ENCODE data around the gene COQ8B.
"Not testable (repeated sequence)": the region's sequence is repeated elsewhere in the genome, so short reads cannot be mapped to it uniquely, and the experiment has no call there.

COQ8B gene

DNA sequence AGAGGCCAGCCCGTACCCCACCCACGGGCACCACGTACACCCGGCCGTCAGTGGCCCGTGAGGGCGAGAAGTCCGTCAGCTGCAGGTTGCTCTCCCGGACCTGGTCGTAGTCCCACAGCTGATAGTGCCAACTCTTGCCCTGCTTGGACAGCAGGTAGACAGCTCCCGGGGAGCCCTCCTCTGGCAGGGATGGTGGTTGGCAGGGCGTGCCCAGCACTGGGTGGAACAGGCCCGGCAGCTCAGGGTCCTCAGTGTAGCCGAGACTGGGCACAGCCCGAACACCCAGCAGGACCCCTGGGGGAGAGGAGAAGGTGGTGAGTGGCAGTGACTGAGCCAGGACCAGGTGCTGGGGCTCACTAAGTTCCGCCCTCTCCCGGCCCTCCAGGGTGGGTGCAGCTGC, 25.8 kb upstream of the COQ8B start:
- no peak for DNase-seq (ENCODE audit: low read depth in 2 of 2)

DNA sequence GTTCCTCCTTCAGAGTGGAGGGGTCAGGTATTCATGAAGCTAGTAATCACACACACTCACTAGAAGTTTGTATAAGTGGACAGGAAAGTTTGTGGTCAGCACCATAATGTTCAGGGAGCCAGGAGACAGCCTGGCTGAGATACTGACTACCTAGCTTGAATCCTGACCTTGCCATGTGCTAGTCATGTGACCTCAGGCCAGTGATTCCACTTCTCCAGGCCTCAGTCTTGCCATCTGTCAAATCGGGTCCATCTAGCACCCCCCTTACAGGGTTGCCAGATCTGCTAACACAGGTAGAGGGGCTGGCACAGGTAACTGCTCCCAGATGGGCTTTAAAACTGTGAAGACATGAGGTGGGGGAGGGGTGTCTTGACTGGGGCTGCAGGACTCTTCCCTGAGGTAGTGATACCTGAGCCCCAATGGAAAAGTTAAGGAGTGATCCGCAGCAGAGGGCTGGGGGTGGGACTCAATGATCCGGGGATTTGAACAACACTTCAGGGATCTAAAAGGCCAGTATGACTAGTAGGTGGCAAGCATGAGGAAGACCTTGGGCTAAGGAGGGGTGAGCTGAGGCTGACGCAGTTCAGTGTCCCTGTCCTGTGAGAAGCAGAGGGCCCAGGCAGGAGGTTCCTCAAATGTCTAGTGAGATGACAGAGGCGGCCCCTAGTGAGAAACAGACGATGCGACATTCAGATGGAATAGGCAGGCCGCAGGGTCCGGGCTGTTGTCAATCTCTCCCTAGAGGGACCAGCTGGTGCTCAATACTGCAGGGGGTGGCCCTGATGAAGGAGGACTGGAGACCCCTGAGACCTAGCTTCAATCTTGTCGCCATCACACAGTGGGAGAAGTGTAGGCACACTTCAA, 25.1 kb upstream of the COQ8B start:
- no peak for DNase-seq (ENCODE audit: low read depth in 2 of 2)

- no peak for DNase-seq (ENCODE audit: low read depth in 2 of 2)
Observed at GRCh38 chr19:40740747-40741146, 24.1 kb upstream of the COQ8B start.

- no peak for DNase-seq (ENCODE audit: low read depth in 2 of 2)
Observed at GRCh38 chr19:40739871-40740703, 23.4 kb upstream of the COQ8B start.

DNA sequence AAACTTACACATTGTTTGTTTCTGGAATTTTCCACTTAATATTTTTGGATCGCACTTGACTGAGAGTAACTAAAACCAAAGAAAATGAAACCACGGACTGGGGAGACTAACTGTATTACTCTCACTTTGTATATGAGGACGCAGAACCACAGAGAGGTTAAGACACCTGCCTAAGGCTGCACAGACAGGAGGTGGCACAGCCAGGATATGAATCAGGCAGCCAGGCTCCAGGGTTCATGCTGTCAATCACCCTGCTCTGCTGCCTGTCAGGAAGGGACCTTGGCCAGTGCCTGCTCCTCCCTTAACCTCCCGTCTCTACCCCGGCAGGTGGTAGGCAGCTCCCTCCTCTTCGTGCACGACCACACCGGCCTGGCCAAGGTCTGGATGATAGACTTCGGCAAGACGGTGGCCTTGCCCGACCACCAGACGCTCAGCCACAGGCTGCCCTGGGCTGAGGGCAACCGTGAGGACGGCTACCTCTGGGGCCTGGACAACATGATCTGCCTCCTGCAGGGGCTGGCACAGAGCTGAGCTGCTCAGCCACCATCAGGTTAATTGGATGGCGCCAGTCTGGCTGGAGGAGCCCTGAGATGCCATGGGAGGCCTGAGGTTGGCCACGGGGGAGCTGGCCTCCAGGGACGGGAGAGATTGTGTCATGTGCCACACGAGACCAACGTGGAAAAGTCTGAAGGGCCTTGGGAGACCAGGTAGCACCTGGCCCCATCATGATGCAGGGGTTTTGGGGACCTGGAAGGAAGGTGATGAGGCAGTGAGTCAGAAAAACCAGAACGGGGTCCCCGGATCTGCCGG, 22.5 kb upstream of the COQ8B start:
- no peak for DNase-seq (ENCODE audit: low read depth in 2 of 2)

GRCh38 chr19:40737102-40737644, 20.5 kb upstream of the COQ8B start:
- DNase-seq (ENCODE audit: low read depth in 2 of 2), result no peak

DNA sequence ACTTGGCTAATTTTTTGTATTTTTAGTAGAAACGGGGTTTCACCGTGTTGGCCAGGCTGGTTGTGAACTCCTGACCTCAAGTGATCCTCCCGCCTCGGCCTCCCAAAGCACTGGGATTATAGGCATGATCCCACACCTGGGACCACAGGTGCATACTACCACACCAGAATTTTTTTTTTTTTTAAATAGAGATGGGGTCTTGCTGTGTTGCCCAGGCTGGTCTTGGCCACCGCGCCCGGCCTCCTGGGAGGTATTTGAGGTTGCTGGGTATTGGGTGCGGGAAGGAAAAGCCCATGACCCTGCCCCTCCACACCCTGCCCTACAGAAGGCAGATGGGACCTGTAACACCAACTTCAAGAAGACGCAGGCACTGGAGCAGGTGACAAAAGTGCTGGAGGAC, 20.0 kb upstream of the COQ8B start:
- no peak for DNase-seq (ENCODE audit: low read depth in 2 of 2)

GRCh38 chr19:40735013-40735771, 18.5 kb upstream of the COQ8B start:
- DNase-seq (ENCODE audit: low read depth in 2 of 2), result no peak

GRCh38 chr19:40733149-40733548, 16.5 kb upstream of the COQ8B start:
- no peak for DNase-seq (ENCODE audit: low read depth in 2 of 2)

DNA sequence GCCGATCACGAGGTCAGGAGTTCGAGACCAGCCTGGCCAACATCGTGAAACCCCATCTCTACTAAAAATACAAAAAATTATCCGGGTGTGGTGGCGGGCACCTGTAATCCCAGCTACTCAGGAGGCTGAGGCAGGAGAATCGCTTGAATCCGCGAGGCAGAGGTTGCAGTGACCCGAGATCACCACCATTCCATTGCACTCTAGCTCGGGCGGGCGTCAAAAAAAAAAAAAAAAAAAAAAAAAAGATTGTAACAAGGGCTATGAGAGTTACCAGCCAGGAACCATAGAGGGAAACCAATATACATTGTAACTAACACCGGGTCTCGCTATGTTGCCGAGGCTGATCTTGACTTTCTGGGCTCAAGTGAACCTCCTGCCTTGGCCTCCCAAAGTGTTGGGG, 15.6 kb upstream of the COQ8B start:
- DNase-seq (ENCODE audit: low read depth in 2 of 2), result not testable (repeated sequence)

GRCh38 chr19:40730065-40730464, 13.4 kb upstream of the COQ8B start:
- not testable (repeated sequence) for DNase-seq (ENCODE audit: low read depth in 2 of 2)

DNA sequence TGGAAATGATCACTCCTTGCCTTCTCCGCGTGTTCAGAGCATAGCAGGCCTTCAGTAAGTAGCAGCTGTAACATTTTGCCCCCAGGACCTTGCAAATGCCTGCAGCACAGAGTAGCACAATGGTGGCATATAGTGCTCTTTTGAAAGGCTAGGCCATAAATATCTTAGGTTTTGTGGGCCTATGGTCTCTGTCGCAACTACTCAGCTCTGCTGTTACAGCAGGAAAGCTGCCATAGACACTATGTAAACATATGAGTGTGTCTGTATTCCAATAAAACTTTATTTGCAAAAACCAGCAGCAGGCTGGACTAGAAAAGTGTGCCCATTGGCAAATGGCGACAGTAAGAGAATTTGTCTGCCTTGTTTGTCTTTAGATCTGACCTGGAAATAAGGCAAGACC, 9.6 kb upstream of the COQ8B start:
- DNase-seq (ENCODE audit: low read depth in 2 of 2), result no peak

DNA sequence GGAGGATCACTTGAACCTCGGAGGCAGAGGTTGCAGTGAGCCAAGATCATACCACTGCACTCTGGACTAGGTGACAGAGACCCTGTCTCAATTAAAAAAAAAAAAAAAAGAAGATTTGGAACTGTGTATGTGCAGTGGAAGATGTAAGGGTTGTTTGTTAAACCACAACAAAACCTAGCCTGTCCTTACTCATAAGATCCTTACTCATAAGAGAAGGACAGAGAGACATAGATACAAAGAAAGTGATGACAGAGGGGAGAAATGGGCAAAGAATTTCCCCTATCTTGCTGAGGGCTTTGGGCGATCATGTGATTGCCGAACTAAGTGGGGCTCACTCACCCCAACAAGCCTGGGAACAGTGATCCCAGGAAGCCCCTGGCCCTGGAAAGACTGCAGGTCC, 8.2 kb upstream of the COQ8B start:
- DNase-seq (ENCODE audit: low read depth in 2 of 2), result no peak

DNA sequence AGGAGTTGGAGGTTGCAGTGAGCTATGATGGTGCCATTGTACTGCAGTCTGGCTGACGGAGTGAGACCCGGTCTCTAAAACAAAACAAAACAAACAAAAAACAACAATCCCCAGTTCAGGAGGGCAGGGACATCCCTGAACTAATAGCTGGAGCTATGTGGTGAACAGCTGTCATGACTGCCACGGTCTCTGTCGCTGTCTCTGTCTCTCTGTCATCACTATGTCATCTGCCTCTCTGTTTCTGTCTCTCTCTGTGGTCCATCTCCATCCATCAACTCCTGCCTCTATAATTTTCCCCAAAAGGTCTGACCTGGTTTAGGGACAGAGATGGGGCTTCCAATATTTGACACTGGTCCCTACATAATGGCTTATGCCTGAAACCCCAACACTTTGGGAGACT, 7.6 kb upstream of the COQ8B start:
- DNase-seq (ENCODE audit: low read depth in 2 of 2), result no peak

GRCh38 chr19:40723661-40724254, 7.1 kb upstream of the COQ8B start:
- DNase-seq (ENCODE audit: low read depth in 2 of 2), result no peak

DNA sequence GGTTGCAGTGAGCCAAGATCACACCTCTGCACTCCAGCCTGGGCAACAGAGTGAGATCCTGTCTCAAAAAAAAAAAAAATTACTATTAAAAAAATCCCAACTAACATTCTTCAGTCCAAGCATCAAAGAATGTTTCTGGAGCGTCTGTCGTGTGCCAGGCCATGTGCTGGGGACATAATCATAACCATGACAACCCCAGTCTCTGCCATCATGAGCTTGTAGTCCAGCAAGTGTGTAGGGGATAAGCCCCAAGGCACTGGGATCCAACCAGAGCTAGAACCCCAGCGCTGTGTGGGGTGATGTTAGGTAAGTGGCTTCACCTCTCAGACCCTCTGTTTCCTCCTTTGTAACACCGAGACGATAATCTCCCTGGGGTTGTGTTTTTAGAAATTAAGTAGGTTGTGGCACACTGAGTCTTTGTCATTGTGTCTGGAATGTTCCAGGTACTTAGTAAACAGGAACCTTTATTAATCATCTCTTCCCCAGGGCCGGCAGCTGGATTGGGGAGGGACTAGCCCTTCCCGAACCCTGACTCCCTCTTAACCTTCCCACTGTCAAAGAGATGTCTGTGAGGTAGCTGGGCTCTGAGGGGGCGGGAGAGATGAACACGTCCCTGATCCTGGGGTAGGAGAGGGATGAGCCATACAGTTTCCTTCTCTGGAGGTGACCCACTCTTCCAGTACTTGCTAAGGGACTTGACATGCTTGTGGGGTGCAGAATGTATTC, 5.4 kb upstream of the COQ8B start:
- no peak for DNase-seq (ENCODE audit: low read depth in 2 of 2)

DNA sequence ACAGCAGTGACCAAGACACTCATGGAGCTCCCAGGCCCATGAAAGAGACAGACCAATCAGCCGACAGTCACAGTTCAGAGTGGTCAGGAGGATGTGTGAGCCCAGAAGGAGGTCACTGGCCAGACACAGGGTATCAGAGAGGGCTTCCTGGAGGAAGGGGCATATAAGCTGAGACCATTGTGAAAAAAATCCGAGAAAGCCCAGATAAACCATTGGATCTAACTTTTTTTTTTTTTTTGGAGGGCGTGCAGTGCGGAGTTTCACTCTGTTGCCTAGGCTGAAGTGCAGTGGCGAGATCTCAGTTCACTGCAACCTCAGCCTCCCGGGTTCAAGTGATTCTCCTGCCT, 4.4 kb upstream of the COQ8B start:
- DNase-seq (ENCODE audit: low read depth in 2 of 2), result no peak

DNA sequence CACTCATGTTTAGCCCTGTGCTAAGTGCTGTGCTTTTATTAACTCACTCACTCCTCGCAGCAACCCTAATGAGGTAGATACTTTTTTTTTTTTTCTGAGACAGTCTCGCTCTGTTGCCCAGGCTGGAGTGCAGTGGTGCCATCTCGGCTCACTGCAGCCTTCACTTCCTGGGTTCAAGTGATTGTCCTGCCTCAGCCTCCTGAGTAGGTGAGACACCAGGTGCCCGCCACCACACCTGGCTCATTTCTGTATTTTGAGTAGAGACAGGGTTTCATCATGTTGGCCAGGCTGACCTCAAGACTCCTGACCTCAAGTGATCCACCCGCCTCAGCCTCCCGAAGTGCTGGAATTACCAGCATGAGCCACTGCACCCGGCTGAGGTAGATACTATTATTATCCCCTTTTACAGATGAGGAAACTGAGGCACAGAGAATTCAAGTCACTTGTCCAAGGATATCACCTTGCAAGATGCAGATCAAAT, 2.8 kb upstream of the COQ8B start:
- DNase-seq (ENCODE audit: low read depth in 2 of 2), result no peak

DNA sequence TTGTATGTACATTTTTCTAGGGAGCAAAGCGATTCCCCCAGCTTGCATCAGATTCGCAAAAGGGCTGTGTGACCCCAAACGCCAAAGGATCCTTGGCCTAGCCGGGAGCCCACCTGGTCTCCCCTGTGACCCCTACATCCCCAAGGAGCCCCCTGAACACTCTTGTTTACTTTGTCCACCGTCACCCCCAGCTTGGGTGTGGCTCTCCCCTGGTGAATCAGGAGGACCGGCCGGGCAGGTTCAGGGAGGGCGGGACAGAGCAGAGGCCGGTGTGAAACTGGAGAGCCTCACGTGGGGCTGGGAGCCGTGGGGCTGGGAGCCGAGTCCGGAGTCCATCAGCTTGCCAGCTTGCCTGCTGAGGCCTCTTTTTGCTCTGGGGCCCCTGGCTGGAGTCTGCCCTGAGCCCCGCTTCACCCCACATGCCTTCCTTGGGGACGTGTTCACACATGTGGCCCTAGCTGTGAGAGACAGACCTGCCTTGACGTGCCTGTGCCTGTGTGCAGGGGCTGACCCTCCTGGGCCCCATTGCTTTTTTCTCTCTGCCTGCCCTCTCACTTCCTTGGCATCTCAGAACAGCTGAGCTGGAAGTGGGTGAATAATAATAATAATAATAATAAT, 2.2 kb upstream of the COQ8B start:
- DNase-seq (ENCODE audit: low read depth in 2 of 2), result no peak
